HL-60 (cell line): ENCODE data around the gene SH3BP5.

Experiments
- DNase-seq, 2 experiments: peaks; one replicate each; pipeline ENCODE4 v3.0.0-alpha.2; 2010 to 2020; ENCODE audit warnings: low read depth in 1 of 2, low spot score in 1 of 2
- H3K27ac ChIP-seq: fragments of 250-450 bp; sonication (Bioruptor Pico); replicated peaks from 2 replicates; pipeline ENCODE4 v1.5.1; 2020; ENCODE audit warnings: mild to moderate bottlenecking, moderate library complexity
- H3K27me3 ChIP-seq: fragments of 250-450 bp; sonication (Bioruptor Pico); 2 replicates; pipeline ENCODE4 v1.5.1; 2021; ENCODE audit warnings: mild to moderate bottlenecking, moderate library complexity; ENCODE audit not compliant: insufficient read depth, poor library complexity, severe bottlenecking
- H3K4me3 ChIP-seq: replicated peaks from 2 replicates; pipeline ENCODE4 v1.5.1; 2011; ENCODE audit warnings: mild to moderate bottlenecking, control low read depth, low read length; ENCODE audit not compliant: insufficient read depth
- CTCF ChIP-seq: IDR thresholded peaks from one replicate; pipeline ENCODE4 v1.5.1; 2011; ENCODE audit warnings: low read length, control low read depth, inconsistent platforms; ENCODE audit not compliant: insufficient read depth
- GABPA ChIP-seq: IDR thresholded peaks from 2 replicates; pipeline ENCODE4 v1.6.1; 2012; ENCODE audit warnings: low read depth
- POLR2AphosphoS5 ChIP-seq: IDR thresholded peaks from 2 replicates; pipeline ENCODE4 v1.6.1; 2012; ENCODE audit warnings: low read depth
- REST ChIP-seq: IDR thresholded peaks from 2 replicates; pipeline ENCODE4 v1.6.1; 2012; ENCODE audit warnings: low read depth; ENCODE audit not compliant: insufficient replicate concordance
- SPI1 ChIP-seq: IDR thresholded peaks from 2 replicates; pipeline ENCODE4 v1.6.1; 2012; ENCODE audit warnings: low read depth, mild to moderate bottlenecking, borderline replicate concordance

The SH3BP5 gene

DNA sequence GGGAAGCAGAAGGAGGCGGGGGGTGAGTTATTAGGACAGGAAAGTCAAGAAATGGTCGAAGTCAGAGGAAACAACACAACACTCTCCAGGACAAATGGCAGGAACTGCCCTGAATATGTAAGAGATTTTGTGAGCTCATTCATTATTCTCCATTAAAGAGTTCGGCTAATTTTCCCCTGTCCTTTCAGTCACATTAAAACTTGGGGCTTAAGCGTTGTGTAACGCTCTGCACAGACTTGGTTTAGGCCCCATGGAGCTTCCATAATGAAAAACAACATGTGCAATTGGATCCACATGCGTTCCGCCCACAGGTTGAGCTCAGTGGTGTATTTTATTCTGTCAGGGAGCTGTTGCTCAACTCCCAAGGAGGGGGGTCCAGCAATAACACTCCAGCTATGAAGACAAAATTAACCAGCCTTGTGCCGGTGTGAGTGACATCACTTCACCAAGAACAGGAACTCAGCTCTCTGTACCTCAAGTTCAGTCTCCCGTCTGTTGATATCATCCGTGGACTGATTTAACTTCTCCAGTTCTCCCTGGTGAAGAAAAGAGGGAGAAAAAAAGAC lies 2.3 kb downstream of the SH3BP5 start:
- TF ChIP-seq GABPA (no peak), CTCF (no peak), POLR2AphosphoS5 (no peak), SPI1 (no peak), REST (no peak)
- Histone ChIP-seq H3K27ac (no peak overlapping the region), H3K27me3 (peaks cover 12% of the 10 kb centered on the region), H3K4me3 (no peak overlapping the region)
- DNase-seq = no peak

GRCh38 chr3:15329046-15330005 lies 3.1 kb downstream of the SH3BP5 start:
- Histone ChIP-seq H3K27ac (no peak overlapping the region), H3K4me3 (no peak overlapping the region), H3K27me3 (peaks cover 12% of the 10 kb centered on the region)
- DNase-seq = no peak
- no peak for TF ChIP-seq SPI1
- no peak for TF ChIP-seq CTCF
- no peak for TF ChIP-seq REST
- TF ChIP-seq POLR2AphosphoS5 = no peak
- TF ChIP-seq GABPA = no peak

DNA sequence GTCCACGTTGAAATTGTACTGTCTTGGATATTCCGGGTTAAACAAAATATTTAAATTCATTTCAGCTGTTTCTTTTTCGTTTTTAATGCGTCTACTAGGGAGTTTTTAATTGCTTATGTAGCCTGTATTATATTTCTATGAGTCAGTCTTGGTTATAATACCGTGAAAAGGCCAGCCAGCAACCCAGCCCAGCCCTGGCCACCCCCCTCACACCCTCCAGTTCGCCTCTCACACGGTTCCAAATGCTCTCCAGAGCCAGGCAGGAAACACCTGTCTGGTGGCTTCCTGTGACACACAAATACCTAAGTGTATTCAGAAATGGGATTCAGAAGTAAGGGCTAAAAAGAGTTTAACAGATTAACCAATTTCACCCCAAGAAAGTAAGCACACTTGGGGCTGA lies 4.4 kb downstream of the SH3BP5 start:
- Histone ChIP-seq H3K4me3 (no peak overlapping the region), H3K27me3 (peaks cover 12% of the 10 kb centered on the region), H3K27ac (no peak overlapping the region)
- no peak for DNase-seq
- TF ChIP-seq SPI1 = no peak
- TF ChIP-seq CTCF = no peak
- TF ChIP-seq REST = no peak
- no peak for TF ChIP-seq POLR2AphosphoS5
- no peak for TF ChIP-seq GABPA
